ENCODE results near the gene ATP6V1G2.
"Not testable (repeated sequence)": the region's sequence is repeated elsewhere in the genome, so short reads cannot be mapped to it uniquely, and the experiment has no call there.

ATP6V1G2 gene

DNA sequence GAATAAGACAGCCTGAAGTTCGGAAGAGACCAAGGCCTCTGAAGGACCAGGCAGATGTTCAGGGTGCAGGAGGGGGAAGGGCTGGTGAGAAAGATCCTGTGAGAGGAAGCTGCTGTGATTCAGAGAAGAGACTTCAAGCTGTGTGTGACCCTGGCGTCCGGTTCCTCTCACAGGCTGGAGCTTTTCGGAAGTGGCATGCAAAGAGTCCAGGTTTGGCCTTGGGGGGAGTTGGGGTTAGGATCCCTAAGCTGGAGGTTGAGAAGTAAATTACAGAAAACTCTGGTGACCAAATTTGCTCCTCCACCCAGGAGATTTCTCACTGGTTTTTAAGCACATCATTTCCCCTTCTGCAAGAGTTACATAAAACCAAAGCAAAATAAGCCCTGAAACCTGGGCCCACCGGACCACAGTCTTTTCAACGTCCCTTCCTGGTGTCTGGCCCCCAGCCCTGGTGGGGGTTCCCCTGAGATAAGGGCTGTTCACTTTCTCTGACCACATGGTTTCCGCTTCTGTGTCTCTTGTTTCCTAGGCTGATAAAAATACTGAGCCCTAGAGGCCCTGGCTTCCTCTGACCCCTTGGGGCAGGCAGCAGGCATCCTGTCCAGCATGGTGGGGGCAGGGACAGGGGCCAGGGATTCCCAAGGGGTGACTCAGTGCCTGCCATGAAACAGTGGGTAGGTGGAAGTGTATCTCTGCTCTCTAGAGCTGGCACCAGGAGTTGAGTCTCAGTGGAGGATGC, 13.7 kb upstream of the ATP6V1G2 start:
- H3K36me3 ChIP-seq (ENCODE audit: control insufficient read depth, insufficient read depth, low read length), result peaks cover 30% of the 10 kb centered on the region
- no peaks in the 10 kb centered on the region for H3K4me1 ChIP-seq (ENCODE audit: control insufficient read depth, insufficient read depth, low read length)
- no peaks in the 10 kb centered on the region for H3K27me3 ChIP-seq (ENCODE audit: control insufficient read depth, insufficient read depth, low read length)
- H3K4me3 ChIP-seq (ENCODE audit: low read depth, low read length), result no peak overlapping the region
- H3K9me3 ChIP-seq (ENCODE audit: control insufficient read depth, insufficient read depth, low read length), result no peaks in the 10 kb centered on the region
- H3K9ac ChIP-seq (ENCODE audit: low read depth, low read length), result 0 out of 2 replicates have a peak overlapping the region, but pooled peaks have one; percentile 23
- H3K27ac ChIP-seq (ENCODE audit: low read depth, low read length), result peak overlapping the region; percentile 47

DNA sequence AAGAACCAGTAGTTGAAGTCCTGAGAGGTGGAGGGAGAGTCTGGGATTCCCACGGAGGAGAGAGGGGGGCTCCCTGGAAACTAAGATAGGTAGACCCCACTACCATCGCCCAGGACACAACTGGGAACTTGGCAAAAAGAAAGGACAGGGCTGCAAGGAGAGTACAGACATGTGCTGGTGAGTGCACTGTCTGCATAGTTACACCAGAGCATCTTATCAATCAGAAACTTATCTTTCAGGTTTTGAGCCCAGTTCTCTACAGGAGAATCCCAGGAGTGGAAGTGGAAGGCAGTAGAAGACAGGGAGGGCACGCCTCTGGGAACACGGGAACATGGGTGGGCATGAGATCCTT, 13.2 kb upstream of the ATP6V1G2 start:
- Histone ChIP-seq H3K27me3 (ENCODE audit: control insufficient read depth, insufficient read depth, low read length) (no peaks in the 10 kb centered on the region), H3K9me3 (ENCODE audit: control insufficient read depth, insufficient read depth, low read length) (no peaks in the 10 kb centered on the region), H3K4me1 (ENCODE audit: control insufficient read depth, insufficient read depth, low read length) (no peaks in the 10 kb centered on the region), H3K4me3 (ENCODE audit: low read depth, low read length) (no peak overlapping the region), H3K9ac (ENCODE audit: low read depth, low read length) (no peak overlapping the region), H3K27ac (ENCODE audit: low read depth, low read length) (peak overlapping the region; percentile 26), H3K36me3 (ENCODE audit: control insufficient read depth, insufficient read depth, low read length) (peaks cover 32% of the 10 kb centered on the region)

- Histone ChIP-seq H3K27me3 (ENCODE audit: control insufficient read depth, insufficient read depth, low read length) (no peaks in the 10 kb centered on the region), H3K27ac (ENCODE audit: low read depth, low read length) (no peak overlapping the region), H3K9me3 (ENCODE audit: control insufficient read depth, insufficient read depth, low read length) (no peaks in the 10 kb centered on the region), H3K4me1 (ENCODE audit: control insufficient read depth, insufficient read depth, low read length) (no peaks in the 10 kb centered on the region), H3K4me3 (ENCODE audit: low read depth, low read length) (no peak overlapping the region), H3K36me3 (ENCODE audit: control insufficient read depth, insufficient read depth, low read length) (peaks cover 35% of the 10 kb centered on the region), H3K9ac (ENCODE audit: low read depth, low read length) (no peak overlapping the region)
These were observed 12.5 kb upstream of the ATP6V1G2 start for GRCh38 chr6:31558631-31559500.

- Histone ChIP-seq H3K4me3 (ENCODE audit: low read depth, low read length) (no peak overlapping the region), H3K9ac (ENCODE audit: low read depth, low read length) (no peak overlapping the region), H3K27ac (ENCODE audit: low read depth, low read length) (no peak overlapping the region), H3K9me3 (ENCODE audit: control insufficient read depth, insufficient read depth, low read length) (no peaks in the 10 kb centered on the region), H3K36me3 (ENCODE audit: control insufficient read depth, insufficient read depth, low read length) (peaks cover 36% of the 10 kb centered on the region), H3K4me1 (ENCODE audit: control insufficient read depth, insufficient read depth, low read length) (no peaks in the 10 kb centered on the region), H3K27me3 (ENCODE audit: control insufficient read depth, insufficient read depth, low read length) (no peaks in the 10 kb centered on the region)
These were observed 11.9 kb upstream of the ATP6V1G2 start for GRCh38 chr6:31558318-31558625.

- H3K4me3 ChIP-seq (ENCODE audit: low read depth, low read length), result no peak overlapping the region
- H3K27ac ChIP-seq (ENCODE audit: low read depth, low read length), result no peak overlapping the region
- H3K36me3 ChIP-seq (ENCODE audit: control insufficient read depth, insufficient read depth, low read length), result peaks cover 40% of the 10 kb centered on the region
- H3K27me3 ChIP-seq (ENCODE audit: control insufficient read depth, insufficient read depth, low read length), result no peaks in the 10 kb centered on the region
- no peaks in the 10 kb centered on the region for H3K4me1 ChIP-seq (ENCODE audit: control insufficient read depth, insufficient read depth, low read length)
- H3K9ac ChIP-seq (ENCODE audit: low read depth, low read length), result no peak overlapping the region
- no peaks in the 10 kb centered on the region for H3K9me3 ChIP-seq (ENCODE audit: control insufficient read depth, insufficient read depth, low read length)
These were observed 11.3 kb upstream of the ATP6V1G2 start for GRCh38 chr6:31557443-31558317.

GRCh38 chr6:31556307-31556706, 9.9 kb upstream of the ATP6V1G2 start:
- H3K9ac ChIP-seq (ENCODE audit: low read depth, low read length), result no peak overlapping the region
- H3K4me1 ChIP-seq (ENCODE audit: control insufficient read depth, insufficient read depth, low read length), result no peaks in the 10 kb centered on the region
- H3K27ac ChIP-seq (ENCODE audit: low read depth, low read length), result no peak overlapping the region
- H3K27me3 ChIP-seq (ENCODE audit: control insufficient read depth, insufficient read depth, low read length), result no peaks in the 10 kb centered on the region
- H3K4me3 ChIP-seq (ENCODE audit: low read depth, low read length), result no peak overlapping the region
- H3K9me3 ChIP-seq (ENCODE audit: control insufficient read depth, insufficient read depth, low read length), result no peaks in the 10 kb centered on the region
- peaks cover 40% of the 10 kb centered on the region for H3K36me3 ChIP-seq (ENCODE audit: control insufficient read depth, insufficient read depth, low read length)

DNA sequence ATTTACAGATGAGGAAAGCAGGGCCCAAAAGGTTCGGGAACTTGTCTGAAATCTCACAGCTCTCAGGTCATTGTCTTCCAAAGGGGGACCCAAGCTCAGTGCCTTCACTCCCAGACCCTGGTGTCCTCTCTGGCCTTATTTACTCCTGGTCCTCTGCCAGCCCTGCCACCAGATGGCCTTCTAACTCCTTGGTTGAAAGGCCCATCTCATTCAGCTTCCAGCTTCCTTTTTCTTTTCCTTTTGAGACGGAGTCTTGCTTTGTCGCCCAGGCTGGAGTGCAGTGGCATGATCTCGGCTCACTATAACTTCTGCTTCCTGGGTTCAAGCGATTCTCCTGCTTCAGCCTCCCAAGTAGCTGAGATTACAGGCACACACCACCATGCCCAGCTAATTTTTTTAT, 5.0 kb upstream of the ATP6V1G2 start:
- H3K4me3 ChIP-seq (ENCODE audit: low read depth, low read length); H3K4me1 ChIP-seq (ENCODE audit: control insufficient read depth, insufficient read depth, low read length); H3K27ac ChIP-seq (ENCODE audit: low read depth, low read length); H3K9me3 ChIP-seq (ENCODE audit: control insufficient read depth, insufficient read depth, low read length); H3K27me3 ChIP-seq (ENCODE audit: control insufficient read depth, insufficient read depth, low read length); H3K9ac ChIP-seq (ENCODE audit: low read depth, low read length): not testable (repeated sequence)
- peaks cover 36% of the 10 kb centered on the region for H3K36me3 ChIP-seq (ENCODE audit: control insufficient read depth, insufficient read depth, low read length)

DNA sequence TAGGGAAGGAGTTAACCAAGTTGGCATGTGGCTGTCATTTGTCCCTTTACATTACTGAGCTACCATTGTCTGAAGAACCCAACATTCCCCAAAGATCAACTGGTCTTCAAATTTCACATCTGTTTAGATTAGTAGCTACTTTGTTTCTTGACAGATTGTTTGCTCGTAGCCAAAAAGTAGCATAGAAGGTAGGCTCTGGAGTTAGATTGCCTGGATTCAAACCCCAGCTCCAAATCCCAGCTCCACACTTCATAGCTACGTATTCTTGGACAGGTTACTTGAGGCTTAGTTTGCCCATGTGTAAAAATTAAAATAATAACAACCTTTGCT, 2.1 kb upstream of the ATP6V1G2 start:
- no peak overlapping the region for H3K27ac ChIP-seq (ENCODE audit: low read depth, low read length)
- no peak overlapping the region for H3K9ac ChIP-seq (ENCODE audit: low read depth, low read length)
- no peak overlapping the region for H3K4me3 ChIP-seq (ENCODE audit: low read depth, low read length)
- H3K36me3 ChIP-seq (ENCODE audit: control insufficient read depth, insufficient read depth, low read length), result peaks cover 31% of the 10 kb centered on the region
- H3K9me3 ChIP-seq (ENCODE audit: control insufficient read depth, insufficient read depth, low read length), result no peaks in the 10 kb centered on the region
- H3K27me3 ChIP-seq (ENCODE audit: control insufficient read depth, insufficient read depth, low read length), result no peaks in the 10 kb centered on the region
- H3K4me1 ChIP-seq (ENCODE audit: control insufficient read depth, insufficient read depth, low read length), result peaks cover 7% of the 10 kb centered on the region; the same call in 1 of the 2 replicates

- peak overlapping the region; percentile 67 for H3K27ac ChIP-seq (ENCODE audit: low read depth, low read length)
- H3K9me3 ChIP-seq (ENCODE audit: control insufficient read depth, insufficient read depth, low read length), result no peaks in the 10 kb centered on the region
- H3K4me3 ChIP-seq (ENCODE audit: low read depth, low read length), result peak overlapping the region; percentile 76
- no peaks in the 10 kb centered on the region for H3K27me3 ChIP-seq (ENCODE audit: control insufficient read depth, insufficient read depth, low read length)
- H3K36me3 ChIP-seq (ENCODE audit: control insufficient read depth, insufficient read depth, low read length), result peaks cover 27% of the 10 kb centered on the region
- peaks cover 11% of the 10 kb centered on the region; the same call in 1 of the 2 replicates for H3K4me1 ChIP-seq (ENCODE audit: control insufficient read depth, insufficient read depth, low read length)
- no peak overlapping the region; the same call in 1 of the 2 replicates for H3K9ac ChIP-seq (ENCODE audit: low read depth, low read length)
These were observed 1.5 kb upstream of the ATP6V1G2 start for GRCh38 chr6:31547727-31548543.

- no peaks in the 10 kb centered on the region for H3K27me3 ChIP-seq (ENCODE audit: control insufficient read depth, insufficient read depth, low read length)
- peak within 1 kb of the TSS; percentile 76 for H3K4me3 ChIP-seq (ENCODE audit: low read depth, low read length)
- no peaks in the 10 kb centered on the region for H3K9me3 ChIP-seq (ENCODE audit: control insufficient read depth, insufficient read depth, low read length)
- peak within 1 kb of the TSS; percentile 65 for H3K9ac ChIP-seq (ENCODE audit: low read depth, low read length)
- peaks cover 12% of the 10 kb centered on the region; the same call in 1 of the 2 replicates for H3K4me1 ChIP-seq (ENCODE audit: control insufficient read depth, insufficient read depth, low read length)
- H3K27ac ChIP-seq (ENCODE audit: low read depth, low read length), result peak within 1 kb of the TSS; percentile 67
- H3K36me3 ChIP-seq (ENCODE audit: control insufficient read depth, insufficient read depth, low read length), result peaks cover 27% of the 10 kb centered on the region
These were observed 734 bp upstream of the ATP6V1G2 start, which contains the start of gene NFKBIL1 for GRCh38 chr6:31546958-31547726. Gene NFKBIL1 (plus strand): TSS chr6:31547608. CDS start chr6:31547695, 87 bp downstream.
